H1 (cell line): ENCODE results near the gene AURKAIP1. TPM values are rescaled to one million over a fixed set of nuclear protein-coding genes. Genes with fewer than 3 reads are reported as not detected.

Source experiments
- CTCF ChIA-PET: fragments of 300-600 bp; sonication (Branson Sonifier 250); formaldehyde crosslinking; loops from one replicate; lab custom pipeline; 2021; ENCODE audit not compliant: partially characterized antibody; lab: Charles Lee
- POLR2A ChIA-PET: fragments of 300-600 bp; sonication (Branson Sonifier 250); formaldehyde crosslinking; loops from one replicate; lab custom pipeline; 2021; ENCODE audit warnings: inconsistent platforms; ENCODE audit not compliant: partially characterized antibody; lab: Charles Lee
- DNase-seq, 2 experiments: peaks; one replicate each; pipeline versions ENCODE4 v3.0.0 to v3.0.0-alpha.2; 2010 to 2022; ENCODE audit warnings: low spot score in 2 of 2, low read depth in 1 of 2, mixed read lengths in 1 of 2
- FAIRE-seq: peaks from 2 replicates; lab custom pipeline; 2011; peaks lifted over from hg19 to GRCh38; lab: Jason Lieb, UNC
- H2AFZ ChIP-seq: 2 replicates; pipeline ENCODE4 v1.8.1; 2012; ENCODE audit warnings: low read length, inconsistent platforms
- H2AK5ac ChIP-seq: 2 replicates; pipeline ENCODE4 v1.6.1; 2013; ENCODE audit warnings: low read depth, low read length
- H2BK120ac ChIP-seq: replicated peaks from 2 replicates; pipeline ENCODE3; 2013; ENCODE audit warnings: low read depth, low read length, inconsistent platforms
- H2BK12ac ChIP-seq: 2 replicates; pipeline ENCODE4 v1.6.1; 2013; ENCODE audit warnings: low read depth, low read length
- H2BK15ac ChIP-seq: 2 replicates; pipeline ENCODE4 v1.6.1; 2013; ENCODE audit warnings: low read length
- H2BK20ac ChIP-seq: 2 replicates; pipeline ENCODE4 v1.6.1; 2013; ENCODE audit warnings: low read length
- H2BK5ac ChIP-seq: 2 replicates; pipeline ENCODE4 v1.6.1; 2013; ENCODE audit warnings: low read depth, low read length
- H3K14ac ChIP-seq: 2 replicates; pipeline ENCODE4 v1.6.1; 2013; ENCODE audit warnings: inconsistent platforms; ENCODE audit not compliant: insufficient read length
- H3K18ac ChIP-seq: 2 replicates; pipeline ENCODE4 v1.6.1; 2013; ENCODE audit warnings: low read length; ENCODE audit errors: extremely low read depth
- H3K23ac ChIP-seq: 2 replicates; pipeline ENCODE4 v1.6.1; 2013; ENCODE audit warnings: inconsistent platforms; ENCODE audit not compliant: insufficient read length
- H3K23me2 ChIP-seq: 2 replicates; pipeline ENCODE4 v1.6.1; 2013; ENCODE audit warnings: low read depth, low read length
- H3K27ac ChIP-seq: 2 replicates; pipeline ENCODE4 v1.6.1; 2011; ENCODE audit warnings: low read depth, low read length, inconsistent platforms
- H3K27me3 ChIP-seq, 4 experiments: replicated peaks in 1 of 4; 1 replicate in 1 of 4; 2 replicates in 3 of 4; pipeline versions ENCODE4 v1.6.1 to v1.8.1; 2011 to 2013; ENCODE audit warnings: low read length in 3 of 4, mild to moderate bottlenecking in 3 of 4, inconsistent platforms in 2 of 4, mixed read lengths in 2 of 4, moderate library complexity in 1 of 4; ENCODE audit not compliant: control insufficient read depth in 3 of 4, insufficient read depth in 3 of 4; ENCODE audit errors: extremely low read depth in 1 of 4
- H3K36me3 ChIP-seq, 4 experiments: 2 replicates each; pipeline versions ENCODE4 v1.6.1 to v1.8.1; 2011 to 2013; ENCODE audit warnings: mild to moderate bottlenecking in 4 of 4, low read length in 3 of 4, moderate library complexity in 2 of 4, control low read depth in 1 of 4, inconsistent platforms in 1 of 4; ENCODE audit not compliant: insufficient read depth in 4 of 4, control insufficient read depth in 2 of 4
- H3K4ac ChIP-seq: replicated peaks from 2 replicates; pipeline ENCODE3; 2013; ENCODE audit warnings: low read length, low read depth, mixed read lengths, inconsistent platforms; ENCODE audit not compliant: insufficient read length
- H3K4me1 ChIP-seq, 4 experiments: replicated peaks in 1 of 4; 1 replicate in 1 of 4; 2 replicates in 3 of 4; pipeline versions ENCODE4 v1.6.1 to v1.8.1; 2011 to 2013; ENCODE audit warnings: low read length in 3 of 4, inconsistent platforms in 2 of 4, mixed read lengths in 1 of 4; ENCODE audit not compliant: insufficient read depth in 4 of 4, control insufficient read depth in 3 of 4
- H3K4me2 ChIP-seq, 2 experiments: 2 replicates each; pipeline versions ENCODE4 v1.6.1 to v1.8.1; 2011 to 2013; ENCODE audit warnings: low read depth in 2 of 2, low read length in 2 of 2, control low read depth in 1 of 2, inconsistent platforms in 1 of 2, mild to moderate bottlenecking in 1 of 2; ENCODE audit not compliant: insufficient read depth in 1 of 2
- H3K4me3 ChIP-seq, 4 experiments: fragments of 200-600, 300-600 bp in 1 of 4; sonication (generic), shearing (Covaris generic), sonication (Bioruptor Twin) in 1 of 4; 2 replicates each; pipeline versions ENCODE4 v1.5.1 to v1.8.1; 2011 to 2016; ENCODE audit warnings: low read length in 4 of 4, low read depth in 3 of 4, control low read depth in 2 of 4, inconsistent platforms in 2 of 4, mild to moderate bottlenecking in 2 of 4, mixed read lengths in 1 of 4, moderate library complexity in 1 of 4; ENCODE audit not compliant: insufficient read depth in 2 of 4; ENCODE audit errors: extremely low read depth in 1 of 4
- H3K56ac ChIP-seq: replicated peaks from 2 replicates; pipeline ENCODE3; 2013; ENCODE audit warnings: low read depth, mild to moderate bottlenecking, mixed read lengths, low read length, inconsistent platforms; ENCODE audit not compliant: insufficient read length
- H3K79me1 ChIP-seq: 2 replicates; pipeline ENCODE4 v1.6.1; 2013; ENCODE audit warnings: low read depth, low read length, control low read depth
- H3K79me2 ChIP-seq, 2 experiments: 2 replicates each; pipeline versions ENCODE4 v1.6.1 to v1.8.1; 2012 to 2013; ENCODE audit warnings: low read length in 2 of 2, mild to moderate bottlenecking in 2 of 2, inconsistent platforms in 1 of 2; ENCODE audit not compliant: insufficient read depth in 2 of 2, control insufficient read depth in 1 of 2
- H3K9ac ChIP-seq, 4 experiments: replicated peaks in 1 of 4; 1 replicate in 1 of 4; 2 replicates in 3 of 4; pipeline versions ENCODE4 v1.6.1 to v1.8.1; 2011 to 2013; ENCODE audit warnings: low read depth in 3 of 4, low read length in 3 of 4, control low read depth in 2 of 4, mild to moderate bottlenecking in 2 of 4, moderate library complexity in 2 of 4, inconsistent platforms in 1 of 4; ENCODE audit errors: extremely low read depth in 1 of 4
- H3K9me3 ChIP-seq, 2 experiments: 2 replicates each; pipeline versions ENCODE4 v1.6.1 to v1.8.1; 2012 to 2013; ENCODE audit warnings: mild to moderate bottlenecking in 2 of 2, moderate library complexity in 2 of 2, control low read depth in 1 of 2, inconsistent platforms in 1 of 2, low read depth in 1 of 2, low read length in 1 of 2, mixed read lengths in 1 of 2; ENCODE audit not compliant: insufficient read depth in 2 of 2
- H4K20me1 ChIP-seq, 2 experiments: replicated peaks in 1 of 2; 2 replicates each; pipeline versions ENCODE3 to v1.8.1; 2011 to 2013; ENCODE audit warnings: inconsistent platforms in 2 of 2, low read length in 2 of 2, mild to moderate bottlenecking in 1 of 2; ENCODE audit not compliant: insufficient read depth in 2 of 2, control insufficient read depth in 1 of 2
- H4K5ac ChIP-seq: 2 replicates; pipeline ENCODE4 v1.6.1; 2013; ENCODE audit warnings: low read length, low read depth, mixed read lengths, inconsistent platforms; ENCODE audit not compliant: insufficient read length
- H4K8ac ChIP-seq: 2 replicates; pipeline ENCODE4 v1.8.0; 2013; ENCODE audit warnings: mild to moderate bottlenecking, moderate library complexity, low read length, inconsistent platforms; ENCODE audit not compliant: insufficient read depth; ENCODE audit errors: extremely low read depth
- H4K91ac ChIP-seq: replicated peaks from 2 replicates; pipeline ENCODE3; 2013; ENCODE audit warnings: low read length, mixed read lengths, inconsistent platforms; ENCODE audit not compliant: insufficient read length
- ATF2 ChIP-seq: IDR thresholded peaks from 2 replicates; pipeline ENCODE4 v1.6.1; 2012; ENCODE audit warnings: low read length, inconsistent platforms
- CHD2 ChIP-seq: IDR thresholded peaks from 2 replicates; pipeline ENCODE4 v1.6.1; 2012; ENCODE audit warnings: low read length, improper control_type of control experiment
- CREB1 ChIP-seq: IDR thresholded peaks from 2 replicates; pipeline ENCODE4 v1.6.1; 2012; ENCODE audit warnings: inconsistent platforms
- EZH2 ChIP-seq: fragments of 200-600 bp; sonication (generic); IDR thresholded peaks from 2 replicates; pipeline ENCODE4 v1.7.1; 2012; ENCODE audit warnings: low read depth, mild to moderate bottlenecking, moderate library complexity, low read length, inconsistent platforms; ENCODE audit not compliant: severe bottlenecking
- FOSL1 ChIP-seq: IDR thresholded peaks from 2 replicates; pipeline ENCODE4 v1.6.1; 2011; ENCODE audit warnings: mild to moderate bottlenecking, low read depth, low read length, moderate library complexity; ENCODE audit not compliant: insufficient read depth
- MAFK ChIP-seq: IDR thresholded peaks from 2 replicates; pipeline ENCODE4 v1.6.1; 2012; ENCODE audit warnings: low read depth, mild to moderate bottlenecking, improper control_type of control experiment, low read length
- NANOG ChIP-seq: IDR thresholded peaks from 2 replicates; pipeline ENCODE4 v1.6.1; 2011; ENCODE audit warnings: low read length, low read depth, mild to moderate bottlenecking, inconsistent platforms; ENCODE audit not compliant: insufficient read depth, poor library complexity, severe bottlenecking
- RAD21 ChIP-seq, 2 experiments: IDR thresholded peaks in 1 of 2; conservative IDR thresholded peaks in 1 of 2; 2 replicates each; pipeline ENCODE4 v1.6.1; 2011; ENCODE audit warnings: low read depth in 2 of 2, low read length in 2 of 2, improper control_type of control experiment in 1 of 2, inconsistent platforms in 1 of 2, mild to moderate bottlenecking in 1 of 2, moderate library complexity in 1 of 2
- SIN3A ChIP-seq, 2 experiments: IDR thresholded peaks in 1 of 2; conservative IDR thresholded peaks in 1 of 2; 2 replicates each; pipeline ENCODE4 v1.6.1; 2011 to 2012; ENCODE audit warnings: low read length in 2 of 2, improper control_type of control experiment in 1 of 2, low read depth in 1 of 2, mild to moderate bottlenecking in 1 of 2
- SP1 ChIP-seq: IDR thresholded peaks from 2 replicates; pipeline ENCODE4 v1.6.1; 2011; ENCODE audit warnings: low read depth, low read length
- TAF1 ChIP-seq: IDR thresholded peaks from 2 replicates; pipeline ENCODE4 v1.6.1; 2011; ENCODE audit warnings: mild to moderate bottlenecking, low read depth, low read length
- ZNF274 ChIP-seq: IDR thresholded peaks from 2 replicates; pipeline ENCODE4 v1.7.0; 2012; ENCODE audit warnings: low read length, borderline replicate concordance; ENCODE audit errors: extremely low read depth
- WGBS, 2 experiments: shearing (Covaris generic) in 1 of 2; methylation state at CpG; one replicate each; pipeline versions ENCODE4 v1.1.6 to v1.1.7; 2013 to 2015; ENCODE audit warnings: low lambda C conversion rate in 2 of 2, mixed read lengths in 2 of 2, inconsistent platforms in 1 of 2, low coverage in 1 of 2, missing lambda C conversion rate in 1 of 2; ENCODE audit not compliant: insufficient replicate concordance in 2 of 2, insufficient coverage in 1 of 2, insufficient read length in 1 of 2; ENCODE audit errors: extremely low coverage in 1 of 2, missing lambda C conversion rate in 1 of 2; 5-methylcytosine and 5-hydroxymethylcytosine counted together
- polyA plus RNA-seq, 7 experiments: library from polyadenylated mRNA; depleted of rRNA in 3 of 7; stranded (reverse) in 5 of 7; unstranded in 2 of 7; fragments of >200 nt in 5 of 7; fragments of 200-250 nt in 2 of 7; gene quantifications; 1 replicate in 5 of 7; 2 replicates in 1 of 7; 4 replicates in 1 of 7; pipeline versions ENCODE4 v1.2.1 to v1.2.3, GENCODE V29; 2011 to 2013; ENCODE audit warnings: missing spikeins in 2 of 7, mixed read lengths in 2 of 7
- total RNA-seq: library from RNA; stranded (reverse); fragmentation: NEBNext Ultra II Directional; extraction: Animal tissue kit (Norgen Biotek cat#: 25700); gene quantifications from 2 replicates; pipeline ENCODE4 v1.2.1, GENCODE V29; 2021

AURKAIP1 gene
- total and polyA plus RNA-seq, 2 of the 8 experiments (the other 6 are each of a cell fraction or from before 2014, with no cell fraction given), result 87.8 to 194 TPM

- ChIA-PET CTCF (interaction anchor here (1.3 to 3.2 kb wide), 3 partner anchors 9 to 36 kb away, joined by 3 to 13 read pairs (median 3); partner anchors contain the start of gene DVL1), POLR2A (interaction anchor here (0.6 to 9.0 kb wide), 5 partner anchors 9 to 23 kb away, joined by 3 to 134 read pairs (median 12); no protein-coding TSS in a partner anchor)
- no peaks in the 10 kb centered on the region; a peak in 1 of 7 replicates for H3K4me1 ChIP-seq
- no peak overlapping the region for H3K56ac ChIP-seq
- no peak overlapping the region for H3K18ac ChIP-seq
- H3K79me2 ChIP-seq, result no peaks in the 10 kb centered on the region
- no peaks in the 10 kb centered on the region; the same call in 1 of the 2 replicates for H3K23me2 ChIP-seq
- H3K36me3 ChIP-seq, result peaks cover 2 to 38% (median 13%) of the 10 kb centered on the region in 4 experiments; a peak in 7 of 8 replicates
- peaks cover 11% of the 10 kb centered on the region for H3K79me1 ChIP-seq
- peaks cover 14 to 36% of the 10 kb centered on the region in 2 experiments for H4K20me1 ChIP-seq
- H3K9ac ChIP-seq, result no peak overlapping the region
- H2BK120ac ChIP-seq, result no peak overlapping the region
- no peak overlapping the region for H3K27ac ChIP-seq
- no peaks in the 10 kb centered on the region; a peak in 1 of 7 replicates for H3K27me3 ChIP-seq
- 80% methylated on average over 2 of the region's 26 CpGs; no CpG with 5 or more reads in 1 of the 2 experiments for WGBS, 2 experiments
- H4K5ac ChIP-seq, result no peak overlapping the region
- H3K23ac ChIP-seq, result no peak overlapping the region
- H2BK5ac ChIP-seq, result no peak overlapping the region
- H2AK5ac ChIP-seq, result no peak overlapping the region
- no peak for FAIRE-seq
- H3K4ac ChIP-seq, result no peak overlapping the region
- no peak overlapping the region for H3K4me3 ChIP-seq
- peaks cover 0 to 5% of the 10 kb centered on the region in 2 experiments; a peak in 1 of 4 replicates for H3K9me3 ChIP-seq
- H4K91ac ChIP-seq, result no peak overlapping the region
- no peak for DNase-seq
- no peak overlapping the region for H2BK12ac ChIP-seq
- no peak overlapping the region for H4K8ac ChIP-seq
- no peak overlapping the region for H3K4me2 ChIP-seq
- H2AFZ ChIP-seq, result no peak overlapping the region
- no peak overlapping the region for H2BK20ac ChIP-seq
- H3K14ac ChIP-seq, result no peak overlapping the region
- no peak overlapping the region for H2BK15ac ChIP-seq
- TF ChIP-seq SIN3A (conservative IDR thresholded peaks at IDR 0.05 in 1 of 2, IDR thresholded peaks at IDR 0.05 in 1 of 2; ENCODE audit: low read depth in 1 of 2, low read length in 2 of 2), result no peak
- no peak for TF ChIP-seq NANOG
- TF ChIP-seq TAF1, result no peak
- TF ChIP-seq SP1, result no peak
- TF ChIP-seq FOSL1, result no peak
- TF ChIP-seq ATF2, result no peak
- no peak for TF ChIP-seq MAFK
- TF ChIP-seq EZH2, result no peak
- TF ChIP-seq ZNF274, result no peak
- no peak for TF ChIP-seq RAD21 (IDR thresholded peaks at IDR 0.05 in 1 of 2, conservative IDR thresholded peaks at IDR 0.05 in 1 of 2; ENCODE audit: low read depth in 2 of 2, low read length in 2 of 2)
- no peak for TF ChIP-seq CHD2
- TF ChIP-seq CREB1, result no peak
Observed at GRCh38 chr1:1336446-1336845, 38.6 kb downstream of the AURKAIP1 start.
